Esophagus squamous epithelium (tissue), 5 donors: ENCODE data around the gene ZSCAN10. TPM values are rescaled to one million over a fixed set of nuclear protein-coding genes. Genes with fewer than 3 reads are reported as not detected.
A peak's percentile ranks its signal among the peaks of the same experiment; 100 is the strongest.

Experiments used
- DNase-seq: peaks from one replicate; lab custom pipeline; 2025; lab: John Stamatoyannopoulos, UW
- H3K27ac ChIP-seq, 4 donors: fragments of 200-600 bp; sonication (generic); one replicate each; pipeline ENCODE4 v1.5.1; 2016 to 2019; ENCODE audit warnings: mild to moderate bottlenecking in 1 of 4
- H3K27me3 ChIP-seq, 4 donors: fragments of 200-600 bp; sonication (generic); 1 replicate in 3 of 4; 2 replicates in 1 of 4; pipeline versions ENCODE4 v1.5.1 to v1.6.0; 2017 to 2021; ENCODE audit warnings: antibody characterized with exemption in 1 of 4
- H3K36me3 ChIP-seq, 3 donors: fragments of 200-600 bp; sonication (generic); one replicate each; pipeline ENCODE4 v1.5.1; 2016 to 2019
- H3K4me1 ChIP-seq, 3 donors: fragments of 200-600 bp; sonication (generic); one replicate each; pipeline ENCODE4 v1.5.1; 2017 to 2019
- H3K4me3 ChIP-seq, 4 donors: fragments of 200-600 bp; sonication (generic); 1 replicate in 3 of 4; 2 replicates in 1 of 4; pipeline ENCODE4 v1.5.1; 2016 to 2019; ENCODE audit warnings: mild to moderate bottlenecking in 2 of 4, moderate library complexity in 1 of 4
- H3K9me3 ChIP-seq, 3 donors: fragments of 200-600 bp; sonication (generic); one replicate each; pipeline ENCODE4 v1.5.1; 2016 to 2019
- CTCF ChIP-seq, 6 experiments: fragments of 450-650 bp in 4 of 6; fragments of 200-600 bp in 2 of 6; sonication (generic) in 2 of 6; IDR thresholded peaks; one replicate each; pipeline ENCODE4 v1.5.1; 2016 to 2019; ENCODE audit warnings: antibody characterized with exemption in 6 of 6, mild to moderate bottlenecking in 4 of 6, moderate library complexity in 4 of 6
- POLR2A ChIP-seq, 4 donors: fragments of 450-650 bp; IDR thresholded peaks; one replicate each; pipeline ENCODE4 v1.6.1; 2017; ENCODE audit warnings: antibody characterized with exemption in 4 of 4, mild to moderate bottlenecking in 4 of 4, moderate library complexity in 3 of 4
- WGBS, 2 donors: methylation state at CpG; one replicate each; pipeline ENCODE4 v1.1.5; 2018; 5-methylcytosine and 5-hydroxymethylcytosine counted together
- intact Hi-C: fragments of 100-400 bp; cut with DNase I; formaldehyde crosslinking; loops from one replicate; pipeline ENCODE4 v1.15.0; 2022
- total RNA-seq, 4 donors: library from RNA; depleted of rRNA; stranded (reverse); fragments of >200 nt; gene quantifications; one replicate each; pipeline ENCODE4 v1.1.0, GENCODE V29; 2016
- donor health status: DM: yes; HTN: yes; CAD: no.

Gene ZSCAN10
- total RNA-seq, 4 donors from 2014 or later = not detected

- intact Hi-C loops = no loop called here
- 73 to 76% methylated on average over 3 to 5 of the region's 5 CpGs for WGBS, 2 donors
- no peaks in the 10 kb centered on the region for H3K36me3 ChIP-seq
- peak overlapping the region in 1 of 4 donors; percentile 53 for H3K4me3 ChIP-seq
- no peaks in the 10 kb centered on the region for H3K9me3 ChIP-seq
- TF ChIP-seq POLR2A (IDR thresholded peaks at IDR 0.05) = no peak
- no peak for TF ChIP-seq CTCF (IDR thresholded peaks at IDR 0.05)
- no peak overlapping the region for H3K27ac ChIP-seq
- no peak for DNase-seq
- peaks cover 0 to 22% (median 0%) of the 10 kb centered on the region in 4 donors for H3K27me3 ChIP-seq
- peaks cover 6 to 47% (median 8%) of the 10 kb centered on the region in 3 donors for H3K4me1 ChIP-seq
Measured at GRCh38 chr16:3099395-3099731, 269 bp upstream of the ZSCAN10 start.

GRCh38 chr16:3097266-3097665 lies 1.8 kb downstream of the ZSCAN10 start:
- Histone ChIP-seq H3K27me3 (peaks cover 0 to 31% (median 0%) of the 10 kb centered on the region in 4 donors), H3K9me3 (no peaks in the 10 kb centered on the region), H3K4me3 (no peak overlapping the region), H3K27ac (no peak overlapping the region), H3K4me1 (peaks cover 6 to 45% (median 8%) of the 10 kb centered on the region in 3 donors), H3K36me3 (no peaks in the 10 kb centered on the region)
- 55 to 56% methylated on average over 6 of the region's 8 CpGs for WGBS, 2 donors
- intact Hi-C loops = no loop called here
- TF ChIP-seq POLR2A (IDR thresholded peaks at IDR 0.05) (no peak), CTCF (IDR thresholded peaks at IDR 0.05) (no peak)
- DNase-seq = no peak

GRCh38 chr16:3096362-3096761 lies 2.7 kb downstream of the ZSCAN10 start:
- intact Hi-C loops = no loop called here
- TF ChIP-seq CTCF (IDR thresholded peaks at IDR 0.05) = no peak
- no peak for TF ChIP-seq POLR2A (IDR thresholded peaks at IDR 0.05)
- H3K27ac ChIP-seq = no peak overlapping the region
- no peak for DNase-seq
- H3K36me3 ChIP-seq = no peaks in the 10 kb centered on the region
- peaks cover 0 to 39% (median 0%) of the 10 kb centered on the region in 4 donors for H3K27me3 ChIP-seq
- peaks cover 6 to 36% (median 8%) of the 10 kb centered on the region in 3 donors for H3K4me1 ChIP-seq
- H3K9me3 ChIP-seq = no peaks in the 10 kb centered on the region
- H3K4me3 ChIP-seq = no peak overlapping the region
- 38 to 79% methylated on average over 1 to 6 of the region's 6 CpGs for WGBS, 2 donors

GRCh38 chr16:3095869-3096268 lies 3.2 kb downstream of the ZSCAN10 start:
- H3K4me1 ChIP-seq = peaks cover 6 to 31% (median 6%) of the 10 kb centered on the region in 3 donors
- TF ChIP-seq CTCF (IDR thresholded peaks at IDR 0.05) (peak in 5 of 6 experiments; percentile 7 to 33 (median 12)), POLR2A (IDR thresholded peaks at IDR 0.05) (no peak)
- no peak for DNase-seq
- no peak overlapping the region for H3K4me3 ChIP-seq
- no peaks in the 10 kb centered on the region for H3K36me3 ChIP-seq
- H3K27ac ChIP-seq = no peak overlapping the region
- no peaks in the 10 kb centered on the region for H3K9me3 ChIP-seq
- intact Hi-C loops = no loop called here
- peaks cover 0 to 40% (median 0%) of the 10 kb centered on the region in 4 donors for H3K27me3 ChIP-seq
- WGBS, 2 donors = 11 to 32% methylated on average over 4 of the region's 4 CpGs

- H3K36me3 ChIP-seq = no peaks in the 10 kb centered on the region
- intact Hi-C loops = no loop called here
- 87 to 88% methylated on average over 19 to 22 of the region's 22 CpGs for WGBS, 2 donors
- H3K9me3 ChIP-seq = no peaks in the 10 kb centered on the region
- H3K4me1 ChIP-seq = peaks cover under 1 to 17% (median under 1%) of the 10 kb centered on the region in 3 donors
- DNase-seq = no peak
- no peak overlapping the region for H3K4me3 ChIP-seq
- TF ChIP-seq CTCF (IDR thresholded peaks at IDR 0.05) (peak in 5 of 6 experiments; percentile 18 to 61 (median 47)), POLR2A (IDR thresholded peaks at IDR 0.05) (no peak)
- H3K27me3 ChIP-seq = peaks cover 0 to 43% (median 0%) of the 10 kb centered on the region in 4 donors
- no peak overlapping the region for H3K27ac ChIP-seq
Measured at GRCh38 chr16:3094289-3095027, 4.6 kb downstream of the ZSCAN10 start.
